GM21515 (cell line): Measurements from ENCODE around the gene SLC41A3.
"Not testable (repeated sequence)": the region's sequence is repeated elsewhere in the genome, so short reads cannot be mapped to it uniquely, and the experiment has no call there.

ENCODE experiments used
- ATAC-seq: cut with Tn5 transposase; IDR thresholded peaks from one replicate; pipeline ENCODE4 v1.9.1; 2021; ENCODE audit not compliant: unreplicated experiment

The SLC41A3 gene

DNA sequence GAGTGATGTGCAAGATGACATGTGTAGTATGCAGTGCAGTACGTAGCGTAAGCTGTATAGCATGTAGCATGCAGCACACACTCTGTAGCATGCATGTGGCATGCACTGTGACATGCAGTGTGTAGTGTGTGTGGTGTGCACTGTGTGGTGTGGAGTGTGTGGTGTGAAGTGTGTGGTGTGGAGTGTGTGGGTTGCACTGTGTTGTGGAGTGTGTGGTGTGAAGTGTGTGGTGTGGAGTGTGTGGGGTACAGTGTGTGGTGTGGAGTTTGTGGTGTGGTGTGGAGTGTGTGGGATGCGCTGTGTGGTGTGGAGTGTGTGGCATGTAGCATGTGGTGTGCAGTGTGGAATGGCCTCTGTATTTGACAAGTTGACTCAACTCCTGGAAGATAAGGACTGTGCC is 75.7 kb downstream of the SLC41A3 start:
- no peak for ATAC-seq

DNA sequence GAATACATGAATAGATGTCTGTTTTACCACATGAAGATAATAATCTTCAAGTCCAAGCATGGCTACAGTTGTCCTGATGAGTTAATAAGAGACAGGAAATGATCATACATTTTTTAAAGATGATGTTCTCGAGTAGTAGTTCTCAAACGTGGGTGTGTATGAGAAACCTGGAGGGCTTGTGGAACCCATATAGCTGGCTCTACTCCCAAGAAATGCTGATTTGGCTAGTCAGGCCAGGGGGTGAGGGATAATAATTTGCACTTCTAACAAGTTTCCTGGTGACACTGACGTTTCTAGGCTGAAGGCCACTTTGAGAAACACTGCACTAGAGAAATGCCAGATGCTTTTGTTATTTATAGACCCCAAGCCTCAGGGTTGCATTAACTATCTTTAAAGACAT is 78.0 kb downstream of the SLC41A3 start:
- no peak for ATAC-seq

DNA sequence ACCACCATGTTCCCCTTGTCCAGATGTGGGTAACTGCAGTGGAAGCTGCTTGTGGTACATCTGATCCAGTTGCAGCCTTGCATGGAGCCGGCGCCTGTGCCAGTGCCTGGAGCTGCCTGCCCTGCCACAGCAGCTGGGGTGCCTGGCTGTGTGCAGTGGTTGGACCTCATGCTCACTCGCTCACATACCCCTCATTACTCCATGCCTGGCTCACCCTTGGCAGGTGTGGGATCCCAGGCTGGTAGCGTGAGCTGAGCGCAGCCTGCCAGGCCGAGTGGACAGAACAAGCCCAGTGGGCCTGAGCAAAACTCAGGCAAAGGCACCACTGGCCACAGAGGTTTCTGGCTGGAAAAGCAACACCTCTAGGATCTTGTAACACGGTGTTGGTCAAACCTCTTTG is 79.2 kb downstream of the SLC41A3 start:
- no peak for ATAC-seq

DNA sequence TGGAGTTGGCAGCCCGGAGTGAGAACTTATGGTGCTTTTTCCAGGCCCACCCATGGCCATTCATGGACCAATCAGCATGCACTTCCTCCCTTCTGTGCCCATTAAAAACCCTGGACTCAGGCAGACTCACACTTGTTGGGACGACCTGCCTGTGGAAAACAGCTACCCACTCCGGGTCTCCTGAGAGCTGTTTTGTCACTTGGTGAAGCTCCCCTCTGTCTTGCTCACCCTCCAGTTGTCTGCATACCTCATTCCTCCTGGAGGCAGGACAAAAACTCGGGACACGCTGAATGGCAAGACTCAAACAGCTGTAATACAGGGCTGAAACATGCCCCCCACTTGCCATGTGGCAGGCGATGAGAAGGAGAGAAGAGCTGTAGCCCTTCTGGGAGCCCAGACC is 79.7 kb downstream of the SLC41A3 start:
- ATAC-seq: no peak

DNA sequence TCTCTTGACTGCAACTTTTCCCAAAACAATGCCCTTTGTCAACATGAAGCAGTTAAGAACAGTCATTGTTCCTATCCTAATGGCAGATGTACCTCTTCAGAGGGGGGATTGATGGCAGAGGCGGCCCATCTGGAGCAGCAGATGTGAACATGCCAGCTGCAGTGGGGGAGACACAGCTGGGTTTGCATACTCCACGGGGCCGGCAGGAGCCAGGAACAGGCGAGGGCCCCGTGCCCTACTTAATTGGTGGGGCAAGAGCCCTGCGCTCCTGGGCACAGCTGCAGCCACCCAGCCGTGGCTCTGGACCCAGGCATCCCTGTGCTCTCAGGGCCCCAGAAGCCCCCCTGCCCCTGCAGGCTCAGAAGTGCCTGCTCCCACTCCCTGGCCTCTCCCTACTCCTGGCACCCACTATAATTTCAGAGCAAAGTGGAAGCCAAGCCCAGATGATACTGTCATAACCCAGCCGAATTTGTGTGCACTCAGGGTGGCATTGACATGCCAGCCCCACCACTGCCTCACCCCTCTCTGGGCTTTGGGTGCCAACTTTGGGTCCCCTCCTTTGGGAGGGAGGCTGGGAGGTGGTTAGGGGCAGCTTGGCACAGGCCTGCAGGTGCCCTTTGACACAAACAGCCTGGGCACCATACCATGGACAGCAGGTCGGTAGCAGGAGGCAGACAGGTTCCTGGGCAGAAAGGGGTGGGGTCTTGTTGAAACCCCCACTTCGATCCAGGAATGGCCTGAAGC is 80.3 kb downstream of the SLC41A3 start:
- ATAC-seq: no peak

DNA sequence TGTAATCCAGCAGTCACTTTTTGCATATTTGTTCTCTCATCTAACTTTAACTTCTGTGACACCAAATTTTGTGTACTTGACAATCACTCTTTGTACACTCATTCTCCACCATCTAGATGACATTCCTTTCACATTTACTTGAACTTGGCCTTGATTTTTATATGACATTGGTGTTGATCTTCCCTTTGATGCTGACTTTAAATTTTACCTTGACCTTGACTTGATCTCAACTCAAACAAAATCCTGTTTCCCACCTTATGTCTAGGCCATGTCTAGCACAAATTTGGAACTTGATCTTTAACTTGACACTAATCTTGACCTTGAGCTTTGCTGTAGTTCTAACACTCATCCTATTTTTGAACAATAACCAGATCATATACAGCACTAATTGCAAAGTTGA is 81.7 kb downstream of the SLC41A3 start:
- ATAC-seq: no peak

DNA sequence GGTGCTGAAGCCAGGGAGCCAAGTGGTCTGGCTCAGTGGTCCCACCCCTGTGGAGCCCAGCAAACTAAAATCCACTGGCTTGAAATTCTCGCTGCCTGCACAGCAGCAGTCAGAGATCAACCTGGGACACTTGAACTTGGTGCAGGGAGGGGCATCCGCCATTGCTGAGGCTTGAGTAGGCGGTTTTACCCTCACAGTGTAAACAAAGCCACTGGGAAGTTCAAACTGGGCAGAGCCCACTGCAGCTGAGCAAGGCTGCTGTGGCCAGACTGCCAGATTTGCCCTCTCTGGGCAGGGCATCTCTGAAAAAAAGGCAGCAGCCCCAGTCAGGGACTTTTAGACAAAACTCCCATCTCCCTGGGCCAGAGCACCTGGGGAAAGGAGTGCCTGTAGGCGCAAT is 87.2 kb downstream of the SLC41A3 start:
- not testable (repeated sequence) for ATAC-seq

DNA sequence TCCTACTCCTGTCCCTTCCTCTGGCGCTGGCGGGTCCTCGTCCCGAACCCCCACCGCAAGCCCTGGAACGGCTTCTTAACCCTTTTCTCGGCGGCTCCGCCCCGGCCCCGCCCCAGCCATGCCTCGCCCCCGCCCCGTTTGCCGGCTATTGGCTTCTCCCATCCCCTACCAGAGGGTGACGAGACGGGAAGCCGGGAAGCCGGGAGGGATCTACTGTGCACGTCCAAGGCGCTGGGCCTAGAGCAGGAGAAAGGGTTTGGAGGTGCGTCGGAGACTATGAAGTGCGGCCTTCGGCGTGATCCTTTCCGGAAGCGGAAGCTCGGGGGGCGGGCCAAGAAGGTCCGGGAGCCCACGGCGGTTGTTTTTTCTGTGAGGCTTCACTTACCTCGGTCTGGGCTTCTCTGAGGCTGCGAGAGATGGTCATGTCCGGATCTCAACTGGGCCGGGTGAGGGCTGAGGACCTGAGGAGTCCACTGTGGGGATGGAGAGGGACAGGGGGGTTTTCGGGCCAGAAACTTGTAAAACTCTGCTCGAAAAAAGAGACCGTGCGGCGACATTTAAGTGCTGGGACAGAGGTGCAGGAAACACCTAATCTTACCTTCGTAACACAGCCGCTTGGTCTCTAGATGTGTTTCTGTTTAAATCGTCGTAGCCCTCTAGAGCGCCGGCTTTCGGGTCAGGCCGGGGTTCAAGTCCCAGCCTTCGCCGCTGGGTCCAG is 93.5 kb downstream of the SLC41A3 start:
- peak; percentile 84 for ATAC-seq

DNA sequence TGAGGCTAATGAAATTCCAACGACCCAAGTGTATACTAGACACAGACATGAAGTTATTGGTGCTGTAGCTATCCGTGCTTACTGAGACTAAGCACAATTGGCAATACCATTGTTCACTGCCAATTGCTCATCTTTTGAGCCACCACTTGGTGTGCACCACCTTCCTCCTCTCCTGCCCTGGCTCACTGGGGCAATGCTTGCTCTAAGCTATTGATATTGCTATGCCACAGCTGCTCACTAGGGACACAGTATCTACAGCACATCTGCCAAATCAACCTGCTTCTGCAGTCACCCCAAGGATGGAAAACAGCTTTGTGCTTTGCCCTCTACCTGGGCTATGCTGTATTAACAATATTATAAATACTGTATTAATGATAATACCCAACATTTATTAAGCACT is 99.0 kb downstream of the SLC41A3 start:
- not testable (repeated sequence) for ATAC-seq

DNA sequence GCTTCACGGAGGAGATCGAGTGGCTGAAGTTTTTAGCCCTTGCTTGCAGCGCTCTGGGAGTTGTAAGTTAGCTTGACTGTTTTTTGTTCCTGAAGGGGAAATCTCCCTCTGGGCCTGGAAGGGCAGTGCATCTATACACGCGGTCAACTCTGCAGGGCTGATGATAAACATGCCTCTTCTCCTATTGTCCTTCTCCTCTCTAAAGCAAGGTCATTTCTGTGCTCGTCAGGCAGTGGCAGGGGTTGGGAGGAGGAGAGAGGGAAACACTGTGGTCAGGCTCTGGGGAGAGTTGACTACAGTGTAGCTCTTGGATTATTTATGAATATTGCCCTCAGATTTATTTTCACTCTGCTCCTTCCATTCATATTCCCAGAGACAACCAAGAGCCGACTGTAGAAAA is 106.8 kb downstream of the SLC41A3 start:
- not testable (repeated sequence) for ATAC-seq

DNA sequence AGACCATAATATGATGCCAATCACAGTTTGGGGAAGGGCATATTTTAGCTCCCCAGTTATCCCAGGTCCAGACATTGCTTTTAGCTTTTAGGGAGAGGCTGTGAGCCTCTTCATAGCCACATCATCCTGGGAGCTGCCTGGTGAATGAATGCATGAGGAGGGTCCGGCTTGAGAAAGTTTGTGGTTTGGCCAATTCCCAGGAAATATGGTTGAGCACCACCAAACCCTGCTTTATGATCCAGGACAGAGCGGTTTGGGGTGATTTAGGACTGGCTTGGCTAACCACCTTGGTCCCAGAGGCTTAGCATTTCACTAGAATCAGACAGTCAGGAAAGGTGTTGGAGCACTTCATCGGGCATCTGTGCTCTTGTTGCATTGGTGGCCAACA is 107.9 kb downstream of the SLC41A3 start:
- not testable (repeated sequence) for ATAC-seq

DNA sequence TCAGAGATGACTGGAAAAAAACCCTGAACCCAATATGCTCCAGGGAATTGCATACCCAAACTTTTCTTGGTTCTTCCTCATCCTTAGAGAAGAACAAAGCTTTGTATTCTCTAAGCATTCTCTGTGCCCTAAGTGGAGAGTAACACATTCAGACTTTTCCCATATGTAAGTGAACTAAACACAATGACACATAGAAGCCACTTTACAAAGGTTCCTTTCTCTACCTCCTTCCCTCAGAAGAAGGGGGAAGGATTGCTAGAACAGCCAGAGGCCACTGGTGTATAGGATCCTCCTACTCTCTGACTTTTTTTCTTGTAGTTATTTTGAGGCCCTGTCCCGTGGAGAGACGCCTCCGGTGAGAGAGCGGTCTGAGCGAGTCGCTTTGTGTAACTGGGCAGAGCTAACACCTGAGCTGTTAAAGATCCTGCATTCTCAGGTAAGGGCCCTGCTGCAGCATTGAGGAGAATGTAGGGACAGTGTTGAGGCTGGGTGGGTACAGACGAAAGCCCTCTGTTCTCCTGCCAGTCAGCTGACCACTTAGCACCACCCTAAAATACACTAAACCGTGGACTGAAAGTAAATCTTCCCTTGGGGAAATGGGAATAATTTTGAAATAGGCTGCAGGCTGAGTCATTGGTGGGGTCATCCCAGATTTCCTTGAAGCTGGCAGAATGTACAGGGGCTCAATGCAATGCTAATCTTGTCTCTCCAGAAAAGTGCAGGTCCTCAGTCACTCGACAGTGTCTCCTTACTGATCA is 108.5 kb downstream of the SLC41A3 start:
- not testable (repeated sequence) for ATAC-seq

DNA sequence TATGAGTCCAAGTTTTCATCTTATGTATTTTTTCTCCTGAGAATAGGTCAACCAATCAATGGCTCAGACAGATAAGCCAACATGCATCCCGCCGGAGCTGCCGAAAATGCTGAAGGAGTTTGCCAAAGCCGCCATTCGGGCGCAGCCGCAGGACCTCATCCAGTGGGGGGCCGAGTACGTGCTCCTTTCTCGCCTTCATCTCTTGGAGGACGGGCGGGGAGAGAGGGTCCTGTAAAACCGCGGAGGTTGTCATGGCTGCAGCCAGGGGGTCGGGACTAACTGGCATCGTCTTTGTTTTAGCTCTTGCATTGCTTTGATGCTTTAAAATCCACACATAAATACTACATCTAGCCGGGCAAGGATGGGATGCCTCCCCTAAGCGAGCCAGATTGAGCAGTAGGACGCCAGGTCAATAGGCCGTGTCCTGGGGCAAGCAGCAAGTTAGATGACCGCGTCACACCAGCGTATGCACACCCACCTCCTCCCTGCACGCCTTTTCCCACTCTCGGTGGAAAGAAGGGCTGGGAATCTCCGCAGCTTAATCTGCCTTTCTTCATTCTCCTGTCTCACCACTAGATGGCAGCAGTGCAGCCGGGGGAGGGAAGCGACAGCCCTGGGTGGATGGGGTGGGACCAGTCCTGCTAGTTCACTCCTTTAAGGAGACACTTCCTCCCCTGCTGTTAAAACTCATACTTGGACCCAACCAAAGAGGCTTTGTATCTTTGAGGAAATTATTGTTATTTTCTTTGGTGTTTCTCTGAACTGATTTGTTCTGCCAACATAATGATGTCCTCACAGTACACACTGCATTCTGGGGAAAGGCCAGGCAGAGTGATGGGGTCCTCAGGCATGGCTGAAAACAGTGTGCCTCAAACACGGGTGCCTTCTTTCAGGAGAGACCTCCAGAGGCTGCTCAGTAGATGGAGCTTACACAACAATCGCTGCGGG is 111.7 kb downstream of the SLC41A3 start:
- ATAC-seq: peak; percentile 52

DNA sequence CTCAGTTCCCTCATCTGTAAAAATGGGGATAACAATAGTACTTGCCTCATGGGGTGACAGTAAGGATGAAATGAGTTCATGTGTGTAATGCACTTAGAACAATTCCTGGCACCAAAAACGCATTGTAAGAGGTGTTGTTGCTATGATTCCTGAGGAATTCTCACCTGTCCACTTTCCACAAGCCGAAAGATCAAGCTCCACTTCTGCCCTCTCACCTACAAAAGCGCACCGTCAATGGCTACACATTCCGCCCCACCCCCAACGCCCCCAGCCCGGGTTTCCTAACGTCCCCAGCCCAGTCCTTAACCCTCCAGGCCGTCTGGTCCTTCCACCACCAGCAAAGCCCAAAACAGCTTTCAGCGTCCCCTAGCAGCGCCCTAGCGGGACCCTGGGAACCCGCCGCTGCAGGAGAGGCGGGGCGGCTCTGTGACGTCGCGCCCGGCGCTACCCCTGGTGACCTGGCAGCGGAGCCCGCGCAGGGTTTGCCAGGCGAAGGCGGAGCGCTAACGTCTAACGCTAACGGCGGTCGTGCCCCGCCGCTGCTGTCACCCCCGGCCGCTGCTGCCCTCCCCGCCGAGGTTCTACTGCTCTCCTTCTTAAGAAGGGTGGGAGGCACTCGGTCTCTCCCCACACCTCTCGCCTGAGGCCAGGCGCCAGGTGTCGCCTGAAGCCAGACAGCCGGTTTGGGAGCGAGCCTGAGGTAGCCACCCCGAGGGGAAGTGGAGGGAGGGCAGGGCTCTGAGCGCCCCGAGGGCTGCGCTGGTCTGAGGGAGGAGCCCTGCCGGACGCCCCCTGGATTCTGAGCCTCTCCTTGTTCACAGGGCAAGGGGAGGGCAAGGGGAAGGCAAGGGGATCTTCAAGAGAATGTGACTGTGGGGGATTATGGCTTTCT is 115.0 kb downstream of the SLC41A3 start, which contains the start of gene ROPN1B:
Gene ROPN1B, plus strand, starts transcription at position 478 of the 892 bp plus-strand sequence. CDS start 2,877 bp downstream, outside the sequence.
- ATAC-seq: not testable (repeated sequence)

DNA sequence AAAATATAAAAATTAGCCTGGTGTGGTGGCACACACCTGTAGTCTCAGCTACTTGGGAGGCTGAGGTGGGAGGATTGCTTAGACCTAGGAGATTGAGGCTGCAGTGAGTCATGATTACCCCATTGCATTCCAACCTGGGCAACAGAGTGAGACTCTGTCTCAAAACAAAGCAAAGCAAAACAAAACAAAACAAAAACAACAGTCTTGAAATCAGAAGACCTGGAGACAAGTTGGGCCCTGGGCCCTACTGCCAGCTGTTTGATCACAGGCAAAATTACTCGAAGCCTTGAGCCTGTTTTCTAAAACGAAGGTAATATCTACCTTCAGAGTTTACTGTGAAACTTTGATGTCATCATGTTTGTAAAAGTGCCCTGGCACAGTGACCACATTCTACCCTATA is 115.8 kb downstream of the SLC41A3 start:
- ATAC-seq: not testable (repeated sequence)

DNA sequence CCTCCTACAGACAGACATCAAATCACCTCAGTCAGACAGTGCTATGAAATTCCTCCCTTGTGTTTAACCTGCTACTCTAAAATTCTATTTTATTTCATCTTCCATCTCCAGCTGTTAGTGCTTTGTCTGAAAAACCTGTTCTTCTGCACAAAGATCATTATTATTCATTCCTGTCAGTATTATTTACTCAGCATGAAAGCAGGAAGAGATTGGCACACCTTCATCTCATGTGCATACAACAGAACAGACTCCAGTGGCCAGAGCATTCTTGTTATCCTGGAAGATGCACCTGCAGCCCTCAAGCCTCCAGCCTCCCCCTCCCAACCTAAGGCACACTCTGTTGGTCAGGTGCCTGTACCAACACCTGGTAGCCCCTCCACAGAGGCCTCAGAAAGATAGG is 116.8 kb downstream of the SLC41A3 start:
- ATAC-seq: no peak

DNA sequence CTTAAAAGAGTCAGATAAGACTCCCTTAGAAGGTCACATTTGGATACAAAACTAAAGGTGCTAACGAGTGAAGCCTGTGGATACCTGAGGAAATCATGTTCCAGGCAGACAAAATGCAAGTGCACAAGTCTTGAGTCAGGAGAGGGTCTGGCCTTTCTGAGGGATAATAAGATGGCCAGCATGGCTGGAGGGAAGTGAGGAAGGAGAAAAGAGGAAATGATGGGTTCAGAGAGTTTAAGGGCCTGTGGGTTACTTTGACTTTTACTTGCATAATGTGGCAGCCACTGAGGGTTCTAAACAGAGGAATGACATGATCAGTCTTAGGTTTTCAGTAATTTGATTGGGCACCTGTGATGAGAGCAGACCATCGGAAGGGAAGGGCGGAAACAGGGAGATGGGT is 118.4 kb downstream of the SLC41A3 start:
- no peak for ATAC-seq

DNA sequence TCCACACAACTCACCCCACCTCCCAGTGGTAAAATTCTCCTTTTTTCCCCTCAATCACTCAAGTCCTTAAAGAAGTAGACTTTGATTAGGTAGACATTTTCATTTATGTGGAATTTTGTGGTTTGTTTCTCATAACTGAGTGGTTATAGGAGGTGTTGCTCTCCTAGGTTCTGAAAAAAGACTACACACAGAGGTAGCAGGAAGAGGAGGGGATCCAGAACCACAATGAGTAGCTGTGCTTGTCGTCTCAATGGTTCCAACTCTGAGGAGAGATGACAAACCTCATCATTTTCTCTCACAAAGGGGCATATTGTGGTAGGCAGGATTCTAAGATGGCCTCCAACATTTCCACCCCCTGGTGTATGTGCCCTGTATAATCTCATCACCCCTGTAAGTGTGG is 120.1 kb downstream of the SLC41A3 start:
- not testable (repeated sequence) for ATAC-seq

DNA sequence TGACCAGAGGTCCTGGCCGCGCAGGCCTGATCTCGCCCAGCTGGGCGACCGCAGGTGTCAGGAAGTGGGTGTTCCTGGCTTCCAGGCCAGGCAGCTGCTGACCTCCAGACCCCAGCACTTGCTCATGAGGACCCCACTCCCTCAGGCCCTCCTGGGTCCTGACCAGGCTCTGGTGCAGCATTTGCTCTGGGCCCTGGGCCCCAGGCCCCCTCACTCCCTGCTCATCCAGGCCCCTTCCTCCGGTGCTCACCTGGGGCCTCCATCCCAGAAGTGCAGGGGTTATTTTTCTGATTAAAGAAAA is 122.7 kb downstream of the SLC41A3 start:
- ATAC-seq: no peak
